ENCODE results near the gene HPDL.
"Not testable (repeated sequence)": the region's sequence is repeated elsewhere in the genome, so short reads cannot be mapped to it uniquely, and the experiment has no call there.

The HPDL gene

DNA sequence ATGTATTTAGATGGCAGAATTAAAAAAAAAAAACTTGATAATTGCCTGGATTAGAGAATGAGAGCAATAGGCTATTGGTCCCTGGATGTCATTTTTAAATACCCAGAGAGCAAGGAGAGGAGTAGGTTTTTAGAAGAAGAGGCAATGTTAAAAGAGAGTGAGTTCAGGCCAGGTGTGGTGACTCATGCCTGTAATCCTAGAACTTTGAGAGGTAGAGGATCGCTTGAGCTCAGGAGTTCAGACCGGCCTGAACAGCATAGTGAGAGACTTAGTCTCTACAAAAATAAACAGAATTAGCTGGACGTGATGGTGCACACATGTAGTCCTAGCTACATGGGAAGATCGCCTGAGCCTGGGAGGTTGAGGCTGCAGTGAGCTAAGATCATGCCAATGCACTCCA lies 29.5 kb downstream of the HPDL start:
- no peaks in the 10 kb centered on the region for H3K27me3 ChIP-seq (replicated peaks)
- no peaks in the 10 kb centered on the region for H3K36me3 ChIP-seq (replicated peaks)
- no peak overlapping the region for H3K4me3 ChIP-seq (ENCODE audit: low read depth, low read length)
- no peak for DNase-seq
- no peak overlapping the region for H3K27ac ChIP-seq
- in situ Hi-C loops (cut with HindIII; ENCODE audit: low pct_ligation_motif_present, low sequenced_read_pairs), result no loop called here
- TF ChIP-seq, protein P1, sequence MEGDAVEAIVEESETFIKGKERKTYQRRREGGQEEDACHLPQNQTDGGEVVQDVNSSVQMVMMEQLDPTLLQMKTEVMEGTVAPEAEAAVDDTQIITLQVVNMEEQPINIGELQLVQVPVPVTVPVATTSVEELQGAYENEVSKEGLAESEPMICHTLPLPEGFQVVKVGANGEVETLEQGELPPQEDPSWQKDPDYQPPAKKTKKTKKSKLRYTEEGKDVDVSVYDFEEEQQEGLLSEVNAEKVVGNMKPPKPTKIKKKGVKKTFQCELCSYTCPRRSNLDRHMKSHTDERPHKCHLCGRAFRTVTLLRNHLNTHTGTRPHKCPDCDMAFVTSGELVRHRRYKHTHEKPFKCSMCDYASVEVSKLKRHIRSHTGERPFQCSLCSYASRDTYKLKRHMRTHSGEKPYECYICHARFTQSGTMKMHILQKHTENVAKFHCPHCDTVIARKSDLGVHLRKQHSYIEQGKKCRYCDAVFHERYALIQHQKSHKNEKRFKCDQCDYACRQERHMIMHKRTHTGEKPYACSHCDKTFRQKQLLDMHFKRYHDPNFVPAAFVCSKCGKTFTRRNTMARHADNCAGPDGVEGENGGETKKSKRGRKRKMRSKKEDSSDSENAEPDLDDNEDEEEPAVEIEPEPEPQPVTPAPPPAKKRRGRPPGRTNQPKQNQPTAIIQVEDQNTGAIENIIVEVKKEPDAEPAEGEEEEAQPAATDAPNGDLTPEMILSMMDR (IDR thresholded peaks at IDR 0.05; ENCODE audit: low read depth, low read length, missing control alignments), result no peak

DNA sequence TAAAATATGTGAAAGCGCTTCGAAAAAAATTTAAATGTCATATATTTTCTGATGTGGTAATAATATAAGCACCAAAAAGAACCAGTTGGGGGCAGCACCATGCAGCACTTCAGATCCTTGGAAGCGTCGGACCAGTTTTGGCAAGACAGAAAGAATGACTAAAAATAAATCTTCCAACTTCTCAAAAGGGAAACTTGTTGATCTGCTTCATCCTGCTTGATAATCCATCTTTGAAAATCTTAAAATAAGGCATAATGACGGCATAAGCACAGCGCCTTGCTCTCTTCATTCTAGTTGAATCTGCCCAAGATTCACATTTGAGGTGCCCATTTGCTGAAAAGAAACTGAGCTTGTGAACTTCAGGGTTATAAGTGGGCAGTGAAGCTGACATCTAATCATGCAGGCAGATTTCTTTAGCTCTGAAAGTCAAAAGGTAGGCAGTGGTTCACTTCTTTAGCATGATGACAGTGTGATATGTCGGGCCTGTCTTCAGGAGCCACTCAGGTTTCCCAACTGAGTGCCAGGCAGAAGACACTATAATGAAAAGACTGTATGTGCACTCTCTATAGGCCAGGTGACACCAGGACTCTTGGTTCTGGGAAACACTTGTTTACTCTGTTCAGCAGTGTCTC lies 33.3 kb downstream of the HPDL start:
- DNase-seq, result peak; percentile 69
- in situ Hi-C loops (cut with HindIII; ENCODE audit: low pct_ligation_motif_present, low sequenced_read_pairs), result no loop called here
- Histone ChIP-seq H3K27ac (no peak overlapping the region), H3K36me3 (replicated peaks) (no peaks in the 10 kb centered on the region), H3K27me3 (replicated peaks) (no peaks in the 10 kb centered on the region), H3K4me3 (ENCODE audit: low read depth, low read length) (no peak overlapping the region)
- TF ChIP-seq, protein P1 (IDR thresholded peaks at IDR 0.05; ENCODE audit: low read depth, low read length, missing control alignments), result peak; percentile 74

DNA sequence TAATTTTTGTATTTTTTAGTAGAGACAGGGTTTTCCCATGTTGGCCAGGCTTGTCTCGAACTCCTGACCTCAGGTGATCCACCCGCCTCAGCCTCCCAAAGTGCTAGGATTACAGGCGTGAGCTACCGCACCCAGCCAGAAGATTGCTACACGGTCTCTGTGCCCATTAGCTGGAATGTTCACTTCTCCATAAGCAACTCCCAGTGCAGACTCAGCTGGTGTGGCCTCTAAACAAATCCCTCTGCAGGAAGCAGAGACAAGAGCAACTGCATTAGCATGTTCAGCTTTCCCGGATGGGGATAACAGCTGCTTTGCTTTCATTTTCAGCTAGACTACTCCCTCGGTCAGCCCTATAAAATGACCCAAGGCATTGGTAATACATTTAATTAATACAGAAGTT lies 34.3 kb downstream of the HPDL start:
- in situ Hi-C loops (cut with HindIII; ENCODE audit: low pct_ligation_motif_present, low sequenced_read_pairs); H3K36me3 ChIP-seq (replicated peaks); H3K4me3 ChIP-seq (ENCODE audit: low read depth, low read length); H3K27me3 ChIP-seq (replicated peaks); H3K27ac ChIP-seq: not testable (repeated sequence)
- DNase-seq, result peak; percentile 63
- TF ChIP-seq, protein P1 (IDR thresholded peaks at IDR 0.05; ENCODE audit: low read depth, low read length, missing control alignments), result peak; percentile 18

DNA sequence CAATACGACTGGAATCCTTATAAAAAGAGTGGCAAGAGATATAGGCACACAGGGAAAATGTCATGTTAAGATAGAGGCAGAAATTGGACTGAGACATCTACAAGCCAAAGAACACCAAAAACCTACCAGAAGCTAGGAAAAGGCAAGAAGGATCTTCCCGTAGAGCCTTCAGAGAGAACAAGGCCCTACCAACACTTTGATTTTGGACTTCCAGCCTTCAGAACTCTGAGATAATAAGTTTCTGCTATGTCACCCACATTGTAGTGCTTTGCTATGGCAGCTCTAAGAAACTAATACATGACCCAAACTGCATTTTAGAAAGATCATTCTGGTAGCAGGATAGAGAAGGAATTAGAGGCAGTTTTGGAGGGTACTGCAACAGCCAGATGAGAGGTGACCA lies 37.6 kb downstream of the HPDL start:
- DNase-seq, result no peak
- no peaks in the 10 kb centered on the region for H3K36me3 ChIP-seq (replicated peaks)
- TF ChIP-seq, protein P1 (IDR thresholded peaks at IDR 0.05; ENCODE audit: low read depth, low read length, missing control alignments), result no peak
- H3K27ac ChIP-seq, result no peak overlapping the region
- no peak overlapping the region for H3K4me3 ChIP-seq (ENCODE audit: low read depth, low read length)
- no peaks in the 10 kb centered on the region for H3K27me3 ChIP-seq (replicated peaks)
- in situ Hi-C loops (cut with HindIII; ENCODE audit: low pct_ligation_motif_present, low sequenced_read_pairs), result no loop called here

DNA sequence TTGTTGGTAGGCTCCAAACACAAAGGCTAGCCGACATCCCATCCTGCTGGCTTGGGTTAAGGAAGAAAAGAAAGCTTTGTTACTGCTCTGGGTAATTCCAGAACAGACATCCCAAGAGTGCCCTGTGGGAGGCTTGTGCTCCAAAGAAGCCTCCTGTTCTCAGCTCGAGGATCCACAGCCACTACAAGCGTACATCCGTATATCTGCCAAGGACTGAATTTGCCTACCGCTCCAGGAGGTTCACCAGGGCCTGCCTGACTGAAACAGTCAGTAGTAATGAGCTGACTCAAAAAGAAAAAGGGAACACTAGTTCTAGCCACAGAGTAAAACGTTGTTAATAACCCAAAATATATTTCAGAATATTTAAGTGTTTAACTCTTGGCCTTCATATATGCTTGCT lies 38.4 kb downstream of the HPDL start:
- TF ChIP-seq, protein P1 (IDR thresholded peaks at IDR 0.05; ENCODE audit: low read depth, low read length, missing control alignments), result no peak
- no peak overlapping the region for H3K4me3 ChIP-seq (ENCODE audit: low read depth, low read length)
- H3K36me3 ChIP-seq (replicated peaks), result no peaks in the 10 kb centered on the region
- H3K27me3 ChIP-seq (replicated peaks), result no peaks in the 10 kb centered on the region
- no peak for DNase-seq
- in situ Hi-C loops (cut with HindIII; ENCODE audit: low pct_ligation_motif_present, low sequenced_read_pairs), result no loop called here
- no peak overlapping the region for H3K27ac ChIP-seq

DNA sequence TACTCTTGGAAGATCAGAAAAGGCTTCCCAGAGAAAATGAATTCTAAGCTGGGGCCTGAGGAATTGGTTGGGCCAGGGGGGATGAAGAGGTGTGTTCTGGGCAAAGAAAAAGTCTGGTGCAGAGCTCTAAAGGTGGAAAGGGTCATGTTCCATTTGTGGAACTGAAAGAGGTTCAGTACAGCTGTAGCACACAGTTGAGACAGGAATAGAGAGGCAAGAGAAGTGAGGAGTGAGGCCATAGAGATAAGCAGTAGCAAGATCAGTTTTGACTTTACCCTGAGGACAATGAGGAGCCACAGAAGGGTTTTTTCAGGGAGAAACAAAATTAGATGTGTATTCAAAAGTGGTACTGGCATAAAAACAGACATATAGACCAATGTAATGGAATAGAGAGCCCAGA lies 43.9 kb downstream of the HPDL start:
- Histone ChIP-seq H3K36me3 (replicated peaks) (no peaks in the 10 kb centered on the region), H3K27ac (no peak overlapping the region), H3K4me3 (ENCODE audit: low read depth, low read length) (no peak overlapping the region), H3K27me3 (replicated peaks) (no peaks in the 10 kb centered on the region)
- TF ChIP-seq, protein P1 (IDR thresholded peaks at IDR 0.05; ENCODE audit: low read depth, low read length, missing control alignments), result no peak
- no peak for DNase-seq
- in situ Hi-C loops (cut with HindIII; ENCODE audit: low pct_ligation_motif_present, low sequenced_read_pairs), result no loop called here

Data from brain microvascular endothelial cell (primary cell).